Measurements from ENCODE around the gene APC. TPM values are rescaled to one million over a fixed set of nuclear protein-coding genes. Genes with fewer than 3 reads are reported as not detected.
A peak's percentile ranks its signal among the peaks of the same experiment; 100 is the strongest.

The APC gene
- total and polyA plus RNA-seq, 8 donors, result 32.2 to 52.0 (median 43.2) TPM

DNA sequence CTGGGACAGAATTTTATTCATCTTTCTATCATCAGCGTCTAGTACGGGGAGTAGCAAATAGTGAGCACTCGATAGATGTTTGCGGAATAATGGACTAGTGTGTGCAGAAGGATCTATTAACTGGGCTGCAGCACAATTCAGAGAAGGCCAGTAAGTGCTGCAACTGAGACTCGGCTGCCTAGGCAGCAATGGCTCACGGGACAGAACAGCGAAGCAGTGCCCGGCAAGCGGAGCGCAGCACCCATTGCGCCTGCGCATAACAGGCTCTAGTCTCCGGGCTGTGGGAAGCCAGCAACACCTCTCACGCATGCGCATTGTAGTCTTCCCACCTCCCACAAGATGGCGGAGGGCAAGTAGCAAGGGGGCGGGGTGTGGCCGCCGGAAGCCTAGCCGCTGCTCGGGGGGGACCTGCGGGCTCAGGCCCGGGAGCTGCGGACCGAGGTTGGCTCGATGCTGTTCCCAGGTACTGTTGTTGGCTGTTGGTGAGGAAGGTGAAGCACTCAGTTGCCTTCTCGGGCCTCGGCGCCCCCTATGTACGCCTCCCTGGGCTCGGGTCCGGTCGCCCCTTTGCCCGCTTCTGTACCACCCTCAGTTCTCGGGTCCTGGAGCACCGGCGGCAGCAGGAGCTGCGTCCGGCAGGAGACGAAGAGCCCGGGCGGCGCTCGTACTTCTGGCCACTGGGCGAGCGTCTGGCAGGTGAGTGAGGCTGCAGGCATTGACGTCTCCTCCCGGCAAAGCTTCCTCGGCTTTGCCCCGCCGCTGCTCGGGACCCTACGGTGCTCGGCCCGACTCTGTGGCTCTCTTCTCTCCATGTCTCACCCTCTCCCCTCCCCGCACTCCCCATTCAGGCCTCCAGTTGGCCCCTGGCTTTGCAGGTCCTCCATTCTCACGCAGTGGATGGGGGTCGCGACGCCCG, 30.2 kb upstream of the APC start:
- intact Hi-C loops (cut with DNase I), result no loop called here
- H3K9me3 ChIP-seq, result no peaks in the 10 kb centered on the region
- H3K27ac ChIP-seq, result peak overlapping the region; percentile 92 to 94
- no peaks in the 10 kb centered on the region for H3K36me3 ChIP-seq
- H3K4me3 ChIP-seq, result peak overlapping the region; percentile 86 to 96
- TF ChIP-seq, protein P1, sequence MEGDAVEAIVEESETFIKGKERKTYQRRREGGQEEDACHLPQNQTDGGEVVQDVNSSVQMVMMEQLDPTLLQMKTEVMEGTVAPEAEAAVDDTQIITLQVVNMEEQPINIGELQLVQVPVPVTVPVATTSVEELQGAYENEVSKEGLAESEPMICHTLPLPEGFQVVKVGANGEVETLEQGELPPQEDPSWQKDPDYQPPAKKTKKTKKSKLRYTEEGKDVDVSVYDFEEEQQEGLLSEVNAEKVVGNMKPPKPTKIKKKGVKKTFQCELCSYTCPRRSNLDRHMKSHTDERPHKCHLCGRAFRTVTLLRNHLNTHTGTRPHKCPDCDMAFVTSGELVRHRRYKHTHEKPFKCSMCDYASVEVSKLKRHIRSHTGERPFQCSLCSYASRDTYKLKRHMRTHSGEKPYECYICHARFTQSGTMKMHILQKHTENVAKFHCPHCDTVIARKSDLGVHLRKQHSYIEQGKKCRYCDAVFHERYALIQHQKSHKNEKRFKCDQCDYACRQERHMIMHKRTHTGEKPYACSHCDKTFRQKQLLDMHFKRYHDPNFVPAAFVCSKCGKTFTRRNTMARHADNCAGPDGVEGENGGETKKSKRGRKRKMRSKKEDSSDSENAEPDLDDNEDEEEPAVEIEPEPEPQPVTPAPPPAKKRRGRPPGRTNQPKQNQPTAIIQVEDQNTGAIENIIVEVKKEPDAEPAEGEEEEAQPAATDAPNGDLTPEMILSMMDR (IDR thresholded peaks at IDR 0.05), result no peak
- peaks cover 7 to 47% of the 10 kb centered on the region in 2 donors for H3K4me1 ChIP-seq
- DNase-seq (peak; percentile 96 to 99 (median 98)), ATAC-seq (peak; percentile 96)
- no peaks in the 10 kb centered on the region for H3K27me3 ChIP-seq

DNA sequence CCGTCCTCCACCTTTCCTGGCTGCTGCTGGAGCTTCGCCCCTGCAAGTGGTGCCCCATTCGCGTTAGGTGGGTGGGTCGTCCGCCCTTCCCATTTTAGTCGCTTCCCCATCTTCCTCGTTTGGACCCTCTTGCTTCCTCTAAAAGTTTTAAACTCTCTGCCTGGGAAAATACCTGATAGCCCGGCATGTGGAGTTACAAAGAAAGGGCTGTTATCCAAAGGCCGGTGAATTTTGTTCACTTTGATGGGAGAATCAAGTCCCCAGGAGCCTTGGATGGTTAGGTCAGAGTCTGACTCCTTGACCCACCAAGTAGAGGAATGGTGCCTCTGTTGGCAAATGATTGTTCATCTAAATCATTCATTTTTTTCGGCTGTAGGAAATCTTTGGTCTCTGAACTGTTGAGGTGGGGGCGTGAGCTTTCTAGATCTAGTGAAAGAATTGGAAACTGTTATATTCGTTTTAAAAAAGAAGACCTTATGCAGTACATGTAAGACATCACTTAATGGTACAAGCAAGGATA, 29.5 kb upstream of the APC start:
- TF ChIP-seq, protein P1 (IDR thresholded peaks at IDR 0.05), result no peak
- no peaks in the 10 kb centered on the region for H3K9me3 ChIP-seq
- intact Hi-C loops (cut with DNase I), result no loop called here
- peak; percentile 4 for ATAC-seq
- H3K36me3 ChIP-seq, result no peaks in the 10 kb centered on the region
- peak in 1 of 4 donors; percentile 3 for DNase-seq
- H3K4me3 ChIP-seq, result peak overlapping the region; percentile 86 to 96
- peaks cover 7 to 52% of the 10 kb centered on the region in 2 donors for H3K4me1 ChIP-seq
- H3K27ac ChIP-seq, result peak overlapping the region; percentile 92 to 94
- no peaks in the 10 kb centered on the region for H3K27me3 ChIP-seq

DNA sequence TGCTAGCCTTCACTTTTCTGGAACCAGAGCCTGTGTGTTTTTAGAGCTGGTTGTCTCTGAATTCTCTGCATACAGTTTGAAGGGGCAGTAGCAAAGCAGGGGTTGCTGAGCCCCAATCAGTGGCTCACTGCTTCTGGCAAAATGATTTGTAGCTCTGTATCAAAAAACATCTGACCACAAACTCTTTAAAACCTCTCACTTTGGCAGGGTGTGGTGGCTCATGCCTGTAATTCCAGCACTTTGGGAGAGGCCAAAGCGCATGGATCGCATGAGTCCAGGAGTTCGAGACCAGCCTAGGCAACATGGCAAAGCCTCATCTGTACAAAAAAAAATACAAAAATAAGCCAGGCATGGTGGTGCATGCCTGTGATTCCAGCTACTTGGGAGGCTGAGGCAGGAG, 28.3 kb upstream of the APC start:
- TF ChIP-seq, protein P1 (IDR thresholded peaks at IDR 0.05), result no peak
- Histone ChIP-seq H3K27me3 (no peaks in the 10 kb centered on the region), H3K4me3 (no peak overlapping the region), H3K36me3 (no peaks in the 10 kb centered on the region), H3K9me3 (no peaks in the 10 kb centered on the region), H3K27ac (peak overlapping the region in 1 of 2 donors; percentile 8), H3K4me1 (peaks cover 7 to 65% of the 10 kb centered on the region in 2 donors)
- no peak for DNase-seq
- no peak for ATAC-seq
- intact Hi-C loops (cut with DNase I), result no loop called here

DNA sequence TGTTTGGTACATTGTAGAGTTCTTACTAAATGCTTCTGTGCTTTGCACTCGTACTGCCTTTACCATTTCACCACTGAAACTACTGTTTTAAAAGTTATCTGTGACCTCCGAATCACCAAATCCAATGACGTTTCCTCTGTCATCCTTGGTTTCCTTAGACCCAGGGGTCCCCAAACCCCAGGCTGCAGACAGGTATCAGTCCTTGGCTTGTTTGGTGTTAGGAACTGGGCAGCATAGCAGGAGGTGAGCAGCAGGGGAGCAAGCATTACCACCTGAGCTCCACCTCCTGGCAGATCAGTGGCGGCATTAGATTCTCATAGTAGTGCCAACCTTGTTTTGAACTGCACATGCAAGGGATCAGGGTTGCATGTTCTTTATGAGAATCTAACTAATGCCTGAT, 26.8 kb upstream of the APC start:
- Histone ChIP-seq H3K9me3 (no peaks in the 10 kb centered on the region), H3K27me3 (no peaks in the 10 kb centered on the region), H3K36me3 (no peaks in the 10 kb centered on the region), H3K4me3 (no peak overlapping the region), H3K4me1 (peaks cover 7 to 70% of the 10 kb centered on the region in 2 donors), H3K27ac (no peak overlapping the region)
- intact Hi-C loops (cut with DNase I), result no loop called here
- TF ChIP-seq, protein P1 (IDR thresholded peaks at IDR 0.05), result no peak
- DNase-seq, result no peak
- no peak for ATAC-seq

DNA sequence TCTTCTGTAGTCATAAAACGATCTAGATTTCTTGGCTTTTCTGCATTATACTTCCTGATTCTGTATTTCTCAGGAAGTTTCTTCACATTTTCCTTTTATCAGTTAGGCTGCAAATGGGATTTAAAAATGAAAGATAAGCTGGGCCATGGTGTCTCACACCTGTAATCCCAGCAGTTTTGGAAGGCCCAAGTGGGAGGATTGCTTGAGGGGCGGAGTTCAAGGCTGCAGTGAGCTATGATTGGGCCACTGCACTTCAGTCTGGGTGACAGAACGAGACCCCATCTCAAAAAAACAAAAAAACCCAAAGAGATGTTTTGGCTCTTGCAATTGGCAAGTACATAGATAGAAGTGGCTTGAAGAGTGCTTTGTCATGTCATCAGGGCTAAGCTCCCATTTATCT, 26.2 kb upstream of the APC start:
- Histone ChIP-seq H3K27ac (no peak overlapping the region), H3K9me3 (no peaks in the 10 kb centered on the region), H3K4me1 (peaks cover 7 to 75% of the 10 kb centered on the region in 2 donors), H3K36me3 (no peaks in the 10 kb centered on the region), H3K4me3 (no peak overlapping the region), H3K27me3 (no peaks in the 10 kb centered on the region)
- TF ChIP-seq, protein P1 (IDR thresholded peaks at IDR 0.05), result no peak
- intact Hi-C loops (cut with DNase I), result no loop called here
- no peak for ATAC-seq
- DNase-seq, result no peak

Measured in left lung (tissue), 10 donors.